K562 (cell line): Measurements from ENCODE around the gene PDE1C.

Source experiments
- CTCF ChIP-seq, 3 experiments: IDR thresholded peaks in 2 of 3; conservative IDR thresholded peaks in 1 of 3; 2 replicates each; pipeline ENCODE4 v1.5.1; 2011 to 2012; ENCODE audit warnings: low read length in 3 of 3, mild to moderate bottlenecking in 3 of 3, control low read depth in 2 of 3, improper control_type of control experiment in 1 of 3, inconsistent platforms in 1 of 3, low read depth in 1 of 3, mixed read lengths in 1 of 3, moderate library complexity in 1 of 3; ENCODE audit not compliant: insufficient read depth in 2 of 3
- POU5F1 ChIP-seq: fragments of 150-350 bp; IDR thresholded peaks from 2 replicates; pipeline ENCODE4 v1.6.1; 2014; ENCODE audit warnings: borderline replicate concordance, low read length, low read depth, mild to moderate bottlenecking; ENCODE audit not compliant: partially characterized antibody
- RCOR1 ChIP-seq, 2 experiments: IDR thresholded peaks; 2 replicates each; pipeline ENCODE4 v1.6.1; 2012; ENCODE audit warnings: low read depth in 2 of 2, low read length in 2 of 2, borderline replicate concordance in 1 of 2, improper control_type of control experiment in 1 of 2
- VEZF1 ChIP-seq: fragments of 200-800 bp; sonication (Bioruptor generic); IDR thresholded peaks from 2 replicates; pipeline ENCODE4 v1.6.1; 2017; ENCODE audit warnings: missing genetic modification characterization, missing compliant biosample characterization

- TF ChIP-seq VEZF1 (CRISPR knock-in tag), result no peak
- no peak for TF ChIP-seq POU5F1
- TF ChIP-seq CTCF (IDR thresholded peaks at IDR 0.05 in 2 of 3, conservative IDR thresholded peaks at IDR 0.05 in 1 of 3; ENCODE audit: insufficient read depth in 2 of 3, low read depth in 1 of 3, low read length in 3 of 3), result no peak
- TF ChIP-seq RCOR1 (IDR thresholded peaks at IDR 0.05; ENCODE audit: borderline replicate concordance in 1 of 2, low read depth in 2 of 2, low read length in 2 of 2), result no peak
These were observed 120.0 kb downstream of the PDE1C start for GRCh38 chr7:31950091-31950755.
